Measurements from ENCODE around the gene FAM229B. TPM values are rescaled to one million over a fixed set of nuclear protein-coding genes. Genes with fewer than 3 reads are reported as not detected.
A peak's percentile ranks its signal among the peaks of the same experiment; 100 is the strongest.

Gene FAM229B
- total and polyA plus RNA-seq, 9 of the 15 experiments (the other 6 are each of a cell fraction or from before 2014, with no cell fraction given): 3.3 to 17.4 (median 5.8) TPM

DNA sequence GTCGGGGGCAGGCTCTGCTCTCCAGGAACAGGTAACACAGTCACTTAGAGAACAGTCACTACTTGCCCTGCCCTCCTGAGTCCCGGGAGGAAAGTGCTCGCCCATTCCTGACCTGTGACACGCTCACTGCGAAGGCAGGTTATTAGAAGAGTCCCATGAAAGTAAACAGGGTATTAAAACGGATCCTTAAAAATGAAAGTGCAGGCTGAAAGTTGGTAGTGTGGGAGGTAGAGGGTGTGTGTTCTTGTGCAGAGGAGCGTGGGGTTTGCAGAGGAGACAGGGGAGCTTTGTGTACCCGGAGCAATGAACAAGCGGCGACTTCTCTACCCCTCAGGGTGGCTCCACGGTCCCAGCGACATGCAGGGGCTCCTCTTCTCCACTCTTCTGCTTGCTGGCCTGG, 33.4 kb upstream of the FAM229B start, which contains the start of gene CCN6:
Gene CCN6, plus strand, starts transcription at position 104 of the 400 bp plus-strand sequence. Its CDS starts 254 bp downstream, at position 358.
- peaks cover 20 to 36% of the 10 kb centered on the region in 2 experiments for H3K27me3 ChIP-seq (ENCODE audit: control insufficient read depth in 2 of 2, insufficient read depth in 2 of 2, low read length in 2 of 2)
- ChIA-PET POLR2A (interaction anchor here (0.5 to 1.1 kb wide), 2 partner anchors 11 to 135 kb away, joined by 3 to 4 read pairs; no protein-coding TSS in a partner anchor), CTCF (ENCODE audit: low intra/inter-chr PET ratio) (no interaction called here)
- H2AFZ ChIP-seq (ENCODE audit: low read depth, low read length): peak within 1 kb of the TSS; percentile 76
- H3K9ac ChIP-seq (ENCODE audit: insufficient read depth in 1 of 2, low read depth in 2 of 2, low read length in 2 of 2): peak within 1 kb of the TSS in 1 of 2 experiments; percentile 24; a peak in 1 of 4 replicates
- H3K4me2 ChIP-seq (ENCODE audit: insufficient read depth, low read length): peak within 1 kb of the TSS; percentile 46
- no peak within 1 kb of the TSS for H3K4me3 ChIP-seq
- DNase-seq (ENCODE audit: extremely low read depth in 1 of 4, low spot score in 3 of 4) (no peak), FAIRE-seq (no peak), ATAC-seq (peak; percentile 72)
- in situ Hi-C loops (cut with MboI): no loop called here
- H3K9me1 ChIP-seq (ENCODE audit: control insufficient read depth, insufficient read depth, low read length): no peaks in the 10 kb centered on the region
- intact Hi-C loops (cut with micrococcal nuclease): no loop called here
- BruUV-seq (replicated peaks): no TSS peak
- peaks cover 0 to 5% of the 10 kb centered on the region in 2 experiments; a peak in 1 of 5 replicates for H3K4me1 ChIP-seq (replicated peaks in 1 of 2; ENCODE audit: control insufficient read depth in 2 of 2, insufficient read depth in 2 of 2, low read length in 2 of 2)
- TF ChIP-seq PTRF (tag; IDR thresholded peaks at IDR 0.05): no peak
- TF ChIP-seq ZFP1 (CRISPR knock-in tag; IDR thresholded peaks at IDR 0.05): no peak
- no peak for TF ChIP-seq RFX5 (IDR thresholded peaks at IDR 0.05; ENCODE audit: low read depth, low read length)
- TF ChIP-seq RB1 (IDR thresholded peaks at IDR 0.05; ENCODE audit: low read depth): no peak
- TF ChIP-seq MIER1 (IDR thresholded peaks at IDR 0.05; ENCODE audit: low read depth): no peak
- no peak for TF ChIP-seq NBN (IDR thresholded peaks at IDR 0.05; ENCODE audit: low read depth)
- TF ChIP-seq ZNF561 (CRISPR knock-in tag; conservative IDR thresholded peaks at IDR 0.05): no peak
- no peak for TF ChIP-seq SRSF9 (IDR thresholded peaks at IDR 0.05; ENCODE audit: borderline replicate concordance, low read depth, low read length)
- TF ChIP-seq ZFX (CRISPR knock-in tag; IDR thresholded peaks at IDR 0.05): no peak
- TF ChIP-seq ZNF165 (CRISPR knock-in tag; IDR thresholded peaks at IDR 0.05; ENCODE audit: borderline replicate concordance): no peak
- TF ChIP-seq PHF8 (IDR thresholded peaks at IDR 0.05; ENCODE audit: borderline replicate concordance, low read length): no peak
- TF ChIP-seq SNRNP70 (optimal IDR thresholded peaks at IDR 0.05; ENCODE audit: low read depth, low read length): no peak
- TF ChIP-seq HNRNPK (IDR thresholded peaks at IDR 0.05; ENCODE audit: low read depth, low read length, poor library complexity, severe bottlenecking): no peak
- no peak for TF ChIP-seq ZBTB17 (CRISPR knock-in tag; IDR thresholded peaks at IDR 0.05)
- no peak for TF ChIP-seq ZSCAN29 (IDR thresholded peaks at IDR 0.05)
- no peak for TF ChIP-seq ZKSCAN1 (IDR thresholded peaks at IDR 0.05; ENCODE audit: low read depth, low read length)
- TF ChIP-seq, protein P1, sequence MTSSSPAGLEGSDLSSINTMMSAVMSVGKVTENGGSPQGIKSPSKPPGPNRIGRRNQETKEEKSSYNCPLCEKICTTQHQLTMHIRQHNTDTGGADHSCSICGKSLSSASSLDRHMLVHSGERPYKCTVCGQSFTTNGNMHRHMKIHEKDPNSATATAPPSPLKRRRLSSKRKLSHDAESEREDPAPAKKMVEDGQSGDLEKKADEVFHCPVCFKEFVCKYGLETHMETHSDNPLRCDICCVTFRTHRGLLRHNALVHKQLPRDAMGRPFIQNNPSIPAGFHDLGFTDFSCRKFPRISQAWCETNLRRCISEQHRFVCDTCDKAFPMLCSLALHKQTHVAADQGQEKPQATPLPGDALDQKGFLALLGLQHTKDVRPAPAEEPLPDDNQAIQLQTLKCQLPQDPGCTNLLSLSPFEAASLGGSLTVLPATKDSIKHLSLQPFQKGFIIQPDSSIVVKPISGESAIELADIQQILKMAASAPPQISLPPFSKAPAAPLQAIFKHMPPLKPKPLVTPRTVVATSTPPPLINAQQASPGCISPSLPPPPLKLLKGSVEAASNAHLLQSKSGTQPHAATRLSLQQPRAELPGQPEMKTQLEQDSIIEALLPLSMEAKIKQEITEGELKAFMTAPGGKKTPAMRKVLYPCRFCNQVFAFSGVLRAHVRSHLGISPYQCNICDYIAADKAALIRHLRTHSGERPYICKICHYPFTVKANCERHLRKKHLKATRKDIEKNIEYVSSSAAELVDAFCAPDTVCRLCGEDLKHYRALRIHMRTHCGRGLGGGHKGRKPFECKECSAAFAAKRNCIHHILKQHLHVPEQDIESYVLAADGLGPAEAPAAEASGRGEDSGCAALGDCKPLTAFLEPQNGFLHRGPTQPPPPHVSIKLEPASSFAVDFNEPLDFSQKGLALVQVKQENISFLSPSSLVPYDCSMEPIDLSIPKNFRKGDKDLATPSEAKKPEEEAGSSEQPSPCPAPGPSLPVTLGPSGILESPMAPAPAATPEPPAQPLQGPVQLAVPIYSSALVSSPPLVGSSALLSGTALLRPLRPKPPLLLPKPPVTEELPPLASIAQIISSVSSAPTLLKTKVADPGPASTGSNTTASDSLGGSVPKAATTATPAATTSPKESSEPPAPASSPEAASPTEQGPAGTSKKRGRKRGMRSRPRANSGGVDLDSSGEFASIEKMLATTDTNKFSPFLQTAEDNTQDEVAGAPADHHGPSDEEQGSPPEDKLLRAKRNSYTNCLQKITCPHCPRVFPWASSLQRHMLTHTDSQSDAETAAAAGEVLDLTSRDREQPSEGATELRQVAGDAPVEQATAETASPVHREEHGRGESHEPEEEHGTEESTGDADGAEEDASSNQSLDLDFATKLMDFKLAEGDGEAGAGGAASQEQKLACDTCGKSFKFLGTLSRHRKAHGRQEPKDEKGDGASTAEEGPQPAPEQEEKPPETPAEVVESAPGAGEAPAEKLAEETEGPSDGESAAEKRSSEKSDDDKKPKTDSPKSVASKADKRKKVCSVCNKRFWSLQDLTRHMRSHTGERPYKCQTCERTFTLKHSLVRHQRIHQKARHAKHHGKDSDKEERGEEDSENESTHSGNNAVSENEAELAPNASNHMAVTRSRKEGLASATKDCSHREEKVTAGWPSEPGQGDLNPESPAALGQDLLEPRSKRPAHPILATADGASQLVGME (CRISPR knock-in tag; IDR thresholded peaks at IDR 0.05): no peak
- TF ChIP-seq, protein P2, sequence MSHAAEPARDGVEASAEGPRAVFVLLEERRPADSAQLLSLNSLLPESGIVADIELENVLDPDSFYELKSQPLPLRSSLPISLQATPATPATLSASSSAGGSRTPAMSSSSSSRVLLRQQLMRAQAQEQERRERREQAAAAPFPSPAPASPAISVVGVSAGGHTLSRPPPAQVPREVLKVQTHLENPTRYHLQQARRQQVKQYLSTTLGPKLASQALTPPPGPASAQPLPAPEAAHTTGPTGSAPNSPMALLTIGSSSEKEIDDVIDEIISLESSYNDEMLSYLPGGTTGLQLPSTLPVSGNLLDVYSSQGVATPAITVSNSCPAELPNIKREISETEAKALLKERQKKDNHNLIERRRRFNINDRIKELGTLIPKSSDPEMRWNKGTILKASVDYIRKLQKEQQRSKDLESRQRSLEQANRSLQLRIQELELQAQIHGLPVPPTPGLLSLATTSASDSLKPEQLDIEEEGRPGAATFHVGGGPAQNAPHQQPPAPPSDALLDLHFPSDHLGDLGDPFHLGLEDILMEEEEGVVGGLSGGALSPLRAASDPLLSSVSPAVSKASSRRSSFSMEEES (CRISPR knock-in tag; IDR thresholded peaks at IDR 0.05): no peak
- no peaks in the 10 kb centered on the region for H3K9me3 ChIP-seq (replicated peaks; ENCODE audit: control insufficient read depth, insufficient read depth, low read depth, low read length)
- no peaks in the 10 kb centered on the region for H3K79me2 ChIP-seq (ENCODE audit: control insufficient read depth, insufficient read depth, low read length)
- no peak within 1 kb of the TSS for H3K27ac ChIP-seq (ENCODE audit: extremely low read depth, low read depth, low read length)
- H3K36me3 ChIP-seq (ENCODE audit: control insufficient read depth, insufficient read depth, low read length): no peaks in the 10 kb centered on the region
- no peaks in the 10 kb centered on the region for H4K20me1 ChIP-seq (replicated peaks; ENCODE audit: control insufficient read depth, insufficient read depth, low read length)
- 4% methylated on average over 12 of the region's 12 CpGs for WGBS (ENCODE audit: insufficient coverage, low coverage, missing lambda C conversion rate)
